SKM-1 (cell line): Measurements from ENCODE around the gene TGFB2.

ENCODE experiments used
- DNase-seq: peaks from one replicate; lab custom pipeline; 2025; ENCODE audit not compliant: unreplicated experiment; lab: John Stamatoyannopoulos, UW

TGFB2 gene

GRCh38 chr1:218415726-218416125, 70.6 kb downstream of the TGFB2 start:
- DNase-seq: no peak

DNA sequence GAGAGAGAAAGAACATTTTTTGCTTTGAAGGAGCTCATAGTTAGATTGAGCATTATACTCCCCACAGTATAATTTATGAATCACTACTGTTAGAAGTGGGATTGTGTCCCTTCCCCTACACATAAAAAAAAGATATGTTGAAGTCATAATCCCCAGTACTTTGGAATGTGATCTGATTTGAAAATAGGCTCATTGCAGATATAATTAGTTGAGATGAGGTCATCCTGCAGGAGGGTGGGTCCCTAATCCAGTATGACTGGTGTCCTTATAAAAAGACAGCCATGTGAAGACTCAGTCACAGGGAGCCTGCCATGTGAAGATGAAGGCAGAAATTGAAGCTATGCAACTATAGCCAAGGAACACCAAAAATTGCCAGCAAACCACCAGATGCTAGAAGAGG, 76.4 kb downstream of the TGFB2 start:
- DNase-seq: no peak

GRCh38 chr1:218424502-218424901, 79.4 kb downstream of the TGFB2 start:
- no peak for DNase-seq

DNA sequence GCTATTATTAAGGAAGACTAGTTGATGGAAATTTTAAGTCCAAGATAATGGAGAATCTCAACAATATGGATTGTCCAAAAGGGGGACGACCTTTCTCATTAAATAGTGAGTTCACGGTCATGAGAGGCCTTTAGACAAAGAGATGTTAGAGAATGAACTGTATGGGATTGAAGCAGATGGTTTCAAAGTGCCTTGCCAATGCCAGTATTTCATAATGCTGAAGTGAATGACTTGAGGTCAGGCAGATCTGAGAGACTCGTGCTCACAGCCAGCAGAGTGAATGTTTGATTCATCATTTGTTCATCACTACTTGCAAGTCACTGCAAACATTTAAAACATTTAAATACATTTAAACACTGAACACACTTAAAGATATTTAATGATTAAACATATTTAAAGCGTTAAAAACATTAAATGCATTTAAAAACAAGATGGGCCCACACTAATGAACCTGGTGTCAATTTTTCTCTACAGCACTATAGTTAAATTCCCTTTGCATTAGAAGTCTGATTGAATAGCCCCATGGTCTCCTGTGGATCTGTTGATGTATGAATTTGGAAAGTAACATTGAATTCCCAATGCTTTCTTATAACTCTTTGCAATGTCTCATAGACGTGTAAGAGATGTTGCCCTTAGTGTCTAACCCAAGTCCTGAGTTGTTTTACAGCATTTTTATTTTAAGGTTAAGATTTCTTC, 80.7 kb downstream of the TGFB2 start:
- no peak for DNase-seq

DNA sequence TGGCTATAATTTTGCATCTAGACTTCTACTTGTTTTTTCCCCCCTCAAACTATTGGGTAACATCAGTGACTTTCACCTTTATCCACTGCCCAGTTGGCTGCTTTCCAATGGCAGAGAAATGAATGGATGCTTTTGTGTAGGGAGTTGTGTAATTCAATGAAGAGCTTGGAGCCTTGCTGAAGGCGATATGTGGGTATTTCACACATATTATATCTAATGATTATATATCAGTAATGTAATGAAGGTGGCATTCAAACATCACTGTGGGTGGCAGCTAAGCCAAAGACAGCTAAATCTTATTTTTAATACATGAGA, 81.2 kb downstream of the TGFB2 start:
- DNase-seq: no peak

GRCh38 chr1:218429301-218429700, 84.2 kb downstream of the TGFB2 start:
- DNase-seq: no peak

DNA sequence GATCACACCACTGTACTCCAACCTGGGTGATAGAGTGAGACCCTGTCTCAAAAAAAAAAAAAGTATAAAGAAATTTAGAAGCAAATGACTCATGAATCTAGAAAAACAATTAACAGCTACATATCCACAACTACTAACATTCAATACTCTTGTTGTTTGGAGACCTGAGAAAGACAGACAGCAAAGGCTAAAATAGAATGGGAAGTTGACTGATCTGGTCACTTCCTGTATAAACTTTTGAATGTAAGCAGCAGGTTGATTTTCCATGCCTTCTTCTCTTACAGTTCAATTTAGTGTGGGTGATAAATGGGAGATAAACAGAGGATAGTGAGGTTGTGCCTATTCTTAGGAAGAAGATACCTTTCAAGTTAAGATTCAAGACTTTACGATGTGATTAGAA, 85.2 kb downstream of the TGFB2 start:
- DNase-seq: no peak

DNA sequence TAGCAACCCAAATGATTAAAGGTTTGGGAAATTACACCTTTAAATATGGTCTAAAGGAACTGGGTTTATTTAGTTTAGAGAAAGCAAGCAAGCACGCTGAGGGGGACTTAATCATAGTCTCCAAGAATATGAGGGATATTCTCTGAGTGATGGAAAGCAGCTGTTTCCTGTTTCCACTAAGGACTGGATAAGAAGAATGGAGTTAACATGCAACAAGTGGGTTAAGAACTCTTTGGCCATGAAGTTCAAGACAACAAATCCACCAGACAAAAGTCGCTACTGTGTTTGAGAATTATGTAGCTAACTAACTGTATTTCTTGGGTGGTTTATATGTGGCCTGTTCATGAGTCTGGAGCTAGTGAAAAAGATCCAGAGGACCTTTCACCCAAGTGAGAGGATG, 85.7 kb downstream of the TGFB2 start:
- DNase-seq: no peak

DNA sequence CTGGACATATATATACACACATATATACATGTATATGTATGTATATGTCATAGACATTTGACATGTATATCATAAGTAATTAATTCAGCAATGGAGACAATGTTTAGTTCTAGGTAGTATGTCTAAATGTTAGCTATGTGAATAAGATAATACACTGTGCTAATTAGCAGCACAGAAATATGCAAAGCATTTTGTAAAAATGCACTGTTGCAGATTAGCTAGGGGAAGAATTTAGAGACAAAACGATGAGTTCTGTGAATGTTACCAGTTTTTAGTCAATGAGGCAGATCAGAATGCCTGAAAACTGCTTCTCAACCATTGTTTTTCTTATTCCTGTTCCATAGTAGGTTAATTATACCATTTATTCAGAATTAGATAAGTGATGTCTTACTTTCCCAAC, 86.3 kb downstream of the TGFB2 start:
- DNase-seq: no peak

DNA sequence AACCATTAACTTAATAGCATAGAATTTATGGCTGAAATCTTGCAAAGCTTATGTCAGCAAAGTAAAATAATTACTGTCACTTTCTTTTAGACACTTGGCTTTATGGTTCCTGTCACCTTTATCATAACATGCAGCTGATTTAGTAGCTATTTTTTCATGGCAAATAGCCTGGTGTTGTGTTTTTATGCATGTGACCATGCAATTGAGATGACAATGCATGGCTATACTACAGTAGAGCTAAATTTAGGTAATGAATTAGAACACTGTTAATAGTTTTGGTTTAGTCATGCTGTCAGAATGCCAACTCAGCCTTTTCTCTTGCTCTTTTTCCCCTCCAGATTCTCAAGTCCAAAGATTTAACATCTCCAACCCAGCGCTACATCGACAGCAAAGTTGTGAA, 88.6 kb downstream of the TGFB2 start:
- no peak for DNase-seq

DNA sequence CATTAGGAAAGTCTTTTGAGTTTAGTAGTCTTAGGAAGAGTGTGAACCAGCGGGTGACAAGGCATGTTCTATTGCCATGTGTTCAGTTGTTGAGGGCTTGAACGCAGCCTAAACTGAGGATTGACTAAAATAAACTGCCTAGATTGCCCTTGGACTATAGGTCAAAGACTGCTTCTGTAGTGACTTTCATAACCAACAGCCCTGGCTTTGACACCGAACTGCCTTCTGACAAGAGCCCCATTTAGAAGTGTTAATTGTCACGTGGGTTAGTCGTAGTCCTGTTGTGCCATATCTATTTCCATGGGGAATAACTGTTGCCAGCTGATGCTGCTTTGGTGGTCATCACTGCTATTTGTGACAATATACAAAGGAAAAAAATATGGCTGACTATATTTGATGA, 90.4 kb downstream of the TGFB2 start:
- DNase-seq: no peak

DNA sequence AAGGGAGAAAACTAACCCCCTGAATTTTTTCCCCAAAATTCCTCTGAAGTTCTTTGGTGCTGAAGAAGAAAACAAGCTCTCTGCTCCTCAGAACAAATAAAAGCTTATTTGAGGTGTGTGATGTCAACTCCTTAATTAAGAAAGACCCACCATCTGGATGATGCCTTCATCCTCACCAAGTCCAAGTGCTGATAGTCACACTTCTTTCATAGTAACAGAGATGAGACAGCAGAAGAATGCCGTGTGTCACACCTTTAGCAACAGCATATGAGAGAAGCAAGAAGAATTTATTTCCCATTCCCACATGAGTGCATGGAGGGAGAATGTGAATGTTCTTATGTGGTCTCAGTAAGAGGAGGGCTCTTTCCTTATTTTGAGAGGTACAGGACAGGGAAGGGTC, 91.2 kb downstream of the TGFB2 start:
- no peak for DNase-seq

- no peak for DNase-seq
These were observed 91.9 kb downstream of the TGFB2 start for GRCh38 chr1:218436997-218437396.

- no peak for DNase-seq
These were observed 94.6 kb downstream of the TGFB2 start for GRCh38 chr1:218439541-218440295.

- DNase-seq: no peak
These were observed 98.1 kb downstream of the TGFB2 start for GRCh38 chr1:218443255-218443654.

DNA sequence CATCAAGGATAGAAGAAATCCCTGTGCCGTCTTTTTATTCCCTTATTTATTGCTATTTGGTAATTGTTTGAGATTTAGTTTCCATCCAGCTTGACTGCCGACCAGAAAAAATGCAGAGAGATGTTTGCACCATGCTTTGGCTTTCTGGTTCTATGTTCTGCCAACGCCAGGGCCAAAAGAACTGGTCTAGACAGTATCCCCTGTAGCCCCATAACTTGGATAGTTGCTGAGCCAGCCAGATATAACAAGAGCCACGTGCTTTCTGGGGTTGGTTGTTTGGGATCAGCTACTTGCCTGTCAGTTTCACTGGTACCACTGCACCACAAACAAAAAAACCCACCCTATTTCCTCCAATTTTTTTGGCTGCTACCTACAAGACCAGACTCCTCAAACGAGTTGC, 99.0 kb downstream of the TGFB2 start:
- no peak for DNase-seq

- DNase-seq: no peak
These were observed 99.5 kb downstream of the TGFB2 start for GRCh38 chr1:218444588-218444987.

DNA sequence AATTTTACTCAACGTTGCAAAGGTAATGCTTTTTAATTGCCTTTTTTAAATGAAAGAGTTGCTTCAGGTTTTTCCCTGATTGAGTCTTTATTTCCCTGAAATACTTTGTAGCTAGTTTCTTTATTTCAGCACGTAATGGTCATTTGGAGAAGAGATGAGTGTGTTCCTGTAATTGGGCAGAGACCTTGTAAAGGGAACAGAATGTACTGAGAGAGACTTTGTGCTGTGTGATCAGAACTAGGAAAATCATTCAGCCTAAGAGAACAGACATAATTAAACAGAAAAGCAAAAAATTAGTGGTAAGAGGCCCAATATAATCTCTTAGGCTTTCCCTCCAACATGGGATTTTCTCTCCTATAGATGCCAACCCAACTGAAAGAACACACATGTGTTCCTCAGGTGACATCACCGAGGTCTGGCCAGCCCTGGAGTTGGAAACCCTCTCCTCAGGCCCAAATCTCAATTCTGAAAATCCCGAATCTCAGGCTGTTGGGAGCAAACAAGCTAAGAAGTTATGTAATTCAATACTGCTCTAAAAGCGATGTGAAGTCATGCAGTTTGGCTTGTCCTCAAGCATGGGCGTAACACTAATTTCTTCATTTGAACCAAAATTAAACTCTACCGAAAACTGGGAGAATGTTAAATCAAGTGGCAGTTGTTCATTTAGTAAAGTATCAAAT, 102.0 kb downstream of the TGFB2 start:
- no peak for DNase-seq

DNA sequence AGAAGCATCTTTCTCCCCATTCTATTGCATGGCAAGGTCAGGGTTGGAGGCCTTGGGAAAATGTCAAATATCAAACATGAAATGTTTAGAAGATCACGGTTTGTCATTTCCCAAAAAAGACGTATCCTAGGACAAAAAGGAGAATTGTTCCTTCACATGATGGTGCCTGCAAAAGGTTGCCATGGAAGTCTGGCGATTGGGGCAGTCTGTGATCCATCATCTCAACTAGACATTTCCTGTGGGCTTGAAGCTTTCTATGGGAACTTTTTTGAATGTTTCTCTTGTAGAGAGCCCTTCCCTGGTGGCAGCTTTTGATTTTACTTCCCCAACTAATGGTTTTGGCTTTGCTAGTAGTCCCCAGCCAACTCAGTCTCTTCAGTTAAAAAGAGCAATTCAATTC, 106.3 kb downstream of the TGFB2 start:
- DNase-seq: no peak

DNA sequence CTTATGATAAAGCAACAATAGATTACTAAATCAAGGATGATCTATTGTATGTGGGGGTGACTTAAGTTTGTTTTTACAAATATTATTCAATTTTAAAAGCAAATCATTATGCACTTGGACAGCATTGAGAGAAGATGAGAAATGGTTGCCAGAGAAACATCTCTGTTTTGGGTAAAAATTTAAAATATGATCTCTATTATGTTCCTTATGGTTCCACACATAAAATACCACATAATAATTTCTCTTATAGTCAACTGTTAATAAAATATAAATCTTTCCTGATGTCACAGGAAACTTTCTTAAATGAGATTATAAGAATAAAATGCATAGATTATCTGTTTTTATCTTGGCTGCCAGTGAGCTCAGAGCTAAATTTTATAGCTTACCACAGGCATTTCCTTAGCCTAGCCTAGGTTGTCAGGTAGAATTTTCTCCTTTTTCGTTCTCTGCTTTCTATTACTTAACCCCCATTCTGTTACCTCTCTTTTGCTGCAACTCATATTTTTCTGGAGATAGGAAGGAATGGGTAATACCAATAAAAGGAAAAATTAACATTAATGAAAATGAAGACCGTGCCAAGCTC, 109.7 kb downstream of the TGFB2 start:
- DNase-seq: no peak

DNA sequence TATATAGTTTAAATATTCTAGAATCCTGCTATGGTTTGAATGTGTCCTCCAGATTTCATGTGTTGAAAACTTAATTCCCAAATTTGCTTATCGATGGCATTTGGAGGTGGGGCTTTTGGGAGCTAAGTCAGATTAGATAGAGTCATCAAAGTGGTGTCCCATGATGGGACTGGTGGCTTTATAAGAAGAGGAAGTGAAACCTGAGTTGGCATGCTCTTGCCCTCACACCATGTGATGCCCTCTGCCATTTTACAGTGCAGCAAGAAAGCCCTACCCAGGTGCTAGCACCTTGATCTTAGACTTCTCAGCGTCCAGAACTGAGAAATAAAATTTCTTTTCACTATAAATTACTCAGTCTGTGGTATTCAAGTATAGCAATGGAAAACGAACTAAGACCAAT, 111.3 kb downstream of the TGFB2 start:
- no peak for DNase-seq

DNA sequence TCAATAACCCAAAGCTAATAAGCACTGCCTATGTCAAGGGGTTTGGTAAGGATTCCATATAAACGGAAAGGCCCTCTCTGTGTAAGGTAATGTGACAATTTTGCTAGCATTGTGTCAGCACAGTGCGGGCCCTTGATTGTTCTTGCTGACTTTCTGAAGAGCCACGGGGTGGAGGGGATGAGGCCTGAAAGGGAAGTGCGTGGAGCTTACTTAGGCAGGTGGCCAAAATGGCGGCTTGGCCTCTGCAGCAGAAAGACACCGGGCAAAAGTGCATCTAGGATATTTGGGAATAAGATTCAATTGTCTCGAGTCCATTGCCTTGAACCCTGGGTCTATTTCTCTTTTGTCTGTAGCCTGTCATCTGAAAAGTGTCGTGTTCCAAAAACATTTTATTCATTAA, 114.3 kb downstream of the TGFB2 start:
- DNase-seq: no peak
